ENCODE results near the gene HEATR5A.

Gene HEATR5A

GRCh38 chr14:31426663-31427062, 6.3 kb upstream of the HEATR5A start:
- DNase-seq (ENCODE audit: low read depth), result no peak

- no peak for DNase-seq (ENCODE audit: low read depth)
Observed at GRCh38 chr14:31425905-31426304, 5.6 kb upstream of the HEATR5A start.

GRCh38 chr14:31421200-31421599, 850 bp upstream of the HEATR5A start:
- no peak for DNase-seq (ENCODE audit: low read depth)

- DNase-seq (ENCODE audit: low read depth), result no peak
Observed at GRCh38 chr14:31419967-31420318, 407 bp downstream of the HEATR5A start.

DNA sequence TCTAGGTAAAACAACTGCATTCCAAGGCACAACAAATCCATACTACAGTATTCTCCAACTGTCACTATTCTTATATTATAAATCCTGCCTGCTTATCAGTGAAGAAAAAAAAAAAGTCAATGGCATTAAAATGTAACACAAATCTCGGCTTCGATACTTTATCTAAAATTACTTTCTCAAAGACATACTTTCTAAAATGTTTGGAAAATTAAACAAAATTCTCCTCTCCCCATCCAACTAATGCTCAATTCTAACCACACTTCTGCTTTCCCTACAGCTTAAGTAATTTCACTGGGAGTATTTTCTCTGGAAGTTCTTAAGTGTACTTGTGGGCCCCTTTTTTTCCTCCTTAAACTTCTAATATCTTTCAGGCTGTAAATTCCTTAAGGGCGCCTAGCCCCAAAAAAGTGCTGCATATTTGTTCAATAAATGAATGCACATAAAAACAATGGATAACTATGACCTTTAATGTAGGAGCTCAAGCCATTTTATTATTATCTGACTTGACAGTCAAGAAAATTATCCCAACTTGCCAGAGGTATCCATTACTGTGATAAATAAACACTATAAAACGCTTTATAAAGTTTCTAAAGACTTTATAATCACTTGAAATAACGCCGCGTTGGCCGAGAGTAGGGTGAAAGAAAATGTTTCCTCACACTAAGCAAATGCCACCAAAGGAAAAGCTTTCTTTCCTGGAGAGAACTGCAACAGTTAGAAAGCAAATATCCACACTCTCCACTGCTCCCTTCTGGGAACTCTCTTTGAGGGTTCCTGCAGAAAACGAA, 977 bp downstream of the HEATR5A start:
- DNase-seq (ENCODE audit: low read depth), result no peak

- no peak for DNase-seq (ENCODE audit: low read depth)
Observed at GRCh38 chr14:31418440-31418839, 1.9 kb downstream of the HEATR5A start.

GRCh38 chr14:31414190-31414833, 6.0 kb downstream of the HEATR5A start:
- DNase-seq (ENCODE audit: low read depth), result no peak

- DNase-seq (ENCODE audit: low read depth), result no peak
Observed at GRCh38 chr14:31411218-31411727, 9.1 kb downstream of the HEATR5A start.

DNA sequence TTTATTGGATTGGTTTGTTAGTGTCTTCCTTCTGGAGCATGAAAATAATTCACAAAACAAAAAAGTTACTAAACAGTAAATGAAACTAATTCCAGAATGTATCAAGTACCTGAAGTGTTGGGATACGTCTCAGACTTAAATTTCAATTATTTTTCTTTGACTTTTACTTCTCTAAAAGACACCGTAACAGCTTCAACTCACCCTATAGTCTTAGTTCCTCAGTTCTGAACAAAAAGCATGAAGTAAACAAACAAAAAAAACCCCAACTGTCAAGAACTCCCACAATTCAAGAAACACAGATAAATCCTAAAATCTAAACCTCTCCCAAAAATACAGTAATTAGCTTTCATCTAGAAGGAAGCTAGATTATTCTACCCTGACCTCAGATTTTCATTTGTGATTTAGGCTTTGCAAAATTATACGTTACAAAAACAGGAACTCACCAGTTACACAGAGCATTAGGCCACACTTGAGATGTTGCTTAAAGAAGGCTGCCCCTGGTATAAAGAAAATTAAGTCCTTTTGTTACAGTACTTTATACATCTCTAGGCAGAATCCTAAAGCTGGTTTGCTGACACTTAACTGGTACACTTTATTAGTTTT, 10.2 kb downstream of the HEATR5A start:
- DNase-seq (ENCODE audit: low read depth), result no peak

DNA sequence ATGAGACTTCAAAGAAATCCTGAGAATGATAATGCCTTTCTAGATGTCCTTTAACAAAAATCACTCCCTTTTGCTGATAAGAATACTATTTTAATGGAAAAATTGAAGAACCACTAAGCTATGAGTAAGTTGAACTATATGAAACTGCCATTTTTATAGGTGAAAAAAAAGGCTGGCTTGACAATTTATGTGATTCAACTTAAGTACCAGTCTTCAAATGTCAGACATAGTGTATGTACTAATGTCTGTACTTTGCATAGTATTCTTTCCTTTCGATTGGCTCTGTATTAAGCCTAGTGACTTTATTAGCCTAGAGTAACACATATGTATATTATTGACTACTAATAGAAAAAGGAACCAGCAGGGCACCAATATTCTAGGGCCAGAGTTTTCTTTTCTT, 11.9 kb downstream of the HEATR5A start:
- no peak for DNase-seq (ENCODE audit: low read depth)

GRCh38 chr14:31405599-31406232, 14.6 kb downstream of the HEATR5A start:
- no peak for DNase-seq (ENCODE audit: low read depth)

- no peak for DNase-seq (ENCODE audit: low read depth)
Observed at GRCh38 chr14:31405106-31405505, 15.2 kb downstream of the HEATR5A start.

GRCh38 chr14:31403707-31404106, 16.6 kb downstream of the HEATR5A start:
- no peak for DNase-seq (ENCODE audit: low read depth)

DNA sequence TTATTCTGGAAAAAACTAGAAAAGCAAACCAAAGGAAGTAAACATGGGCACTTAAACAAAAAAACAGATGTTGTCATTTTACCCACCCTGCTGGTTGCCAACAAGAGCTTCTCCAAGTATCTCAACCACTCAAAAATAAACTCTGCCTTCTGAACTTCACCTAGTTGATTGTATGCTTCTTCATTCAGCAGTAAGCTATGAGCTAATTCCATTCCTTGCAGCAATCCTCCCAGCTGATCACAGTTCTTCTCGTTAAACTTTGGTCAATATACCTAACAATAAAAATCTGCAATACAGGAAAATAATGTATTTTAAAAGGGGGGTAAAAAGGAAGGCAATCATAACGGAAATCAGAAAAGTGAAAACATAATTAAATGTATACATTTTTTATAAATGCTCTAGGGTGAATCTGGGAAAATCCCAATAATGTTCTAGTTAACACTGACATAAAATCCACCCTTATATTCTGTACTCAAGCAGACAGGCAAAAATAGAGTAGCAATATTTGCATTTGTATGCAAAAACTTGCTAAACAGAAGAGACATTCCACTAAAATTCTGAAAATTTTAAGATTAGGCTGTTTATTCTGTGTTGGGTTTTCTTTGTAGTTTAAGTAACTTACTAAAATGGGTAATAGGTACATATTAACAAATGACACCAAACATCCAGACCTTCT, 17.4 kb downstream of the HEATR5A start:
- DNase-seq (ENCODE audit: low read depth), result no peak

- DNase-seq (ENCODE audit: low read depth), result no peak
Observed at GRCh38 chr14:31401369-31401932, 18.9 kb downstream of the HEATR5A start.

DNA sequence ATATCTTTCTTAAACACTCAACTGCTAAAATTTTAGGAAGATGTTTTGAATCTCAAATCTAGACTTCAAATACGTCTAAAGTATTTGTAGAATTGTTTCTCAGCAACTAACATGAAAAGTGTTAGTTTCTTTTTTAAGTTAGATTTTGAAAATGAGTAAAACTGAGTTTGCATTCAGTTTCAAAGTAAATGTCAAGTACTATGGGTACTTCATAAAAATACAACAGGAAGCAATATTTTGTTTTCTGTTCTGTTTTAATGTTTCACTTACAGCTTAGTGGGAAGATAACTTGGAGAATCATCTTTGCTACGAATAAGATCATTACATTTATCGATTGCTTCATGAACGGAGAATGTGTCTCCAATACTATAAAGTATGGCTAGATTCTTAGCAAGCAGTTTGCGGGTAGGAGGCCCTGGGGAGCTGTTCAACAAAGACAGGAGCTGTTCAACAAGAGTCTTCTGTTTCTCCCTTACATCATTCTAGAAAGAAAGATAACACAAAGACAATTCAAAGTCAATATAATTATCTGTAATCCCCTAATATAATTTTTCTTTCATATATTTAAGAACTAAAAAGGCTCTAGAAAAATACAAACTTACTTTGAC, 20.2 kb downstream of the HEATR5A start:
- DNase-seq (ENCODE audit: low read depth), result no peak

GRCh38 chr14:31395572-31396205, 24.7 kb downstream of the HEATR5A start:
- DNase-seq (ENCODE audit: low read depth), result no peak

GRCh38 chr14:31395119-31395518, 25.2 kb downstream of the HEATR5A start:
- no peak for DNase-seq (ENCODE audit: low read depth)

DNA sequence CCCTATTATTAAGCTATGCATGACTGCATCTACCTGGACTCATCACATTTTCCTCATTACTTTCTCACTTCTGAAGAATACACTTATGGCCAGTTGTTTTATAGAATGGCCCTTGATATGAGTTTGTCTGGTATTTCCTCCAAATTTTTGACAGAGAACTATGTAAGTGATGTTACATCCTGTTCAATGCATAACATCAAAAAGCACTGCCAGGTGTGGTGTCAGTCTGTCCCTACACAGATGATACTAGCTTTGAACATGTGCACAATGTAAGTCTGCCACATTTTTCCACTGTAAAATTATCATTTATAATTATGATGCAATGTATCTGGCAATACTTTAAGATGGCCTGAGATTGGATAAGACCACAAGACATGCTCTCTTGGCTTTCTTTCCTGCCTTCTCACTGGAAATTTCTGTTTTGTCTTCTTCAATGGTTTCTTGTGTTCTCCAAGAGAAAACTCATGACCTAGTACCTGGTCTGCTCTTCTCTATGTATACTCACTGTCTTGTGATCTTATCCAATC, 28.3 kb downstream of the HEATR5A start:
- no peak for DNase-seq (ENCODE audit: low read depth)

DNA sequence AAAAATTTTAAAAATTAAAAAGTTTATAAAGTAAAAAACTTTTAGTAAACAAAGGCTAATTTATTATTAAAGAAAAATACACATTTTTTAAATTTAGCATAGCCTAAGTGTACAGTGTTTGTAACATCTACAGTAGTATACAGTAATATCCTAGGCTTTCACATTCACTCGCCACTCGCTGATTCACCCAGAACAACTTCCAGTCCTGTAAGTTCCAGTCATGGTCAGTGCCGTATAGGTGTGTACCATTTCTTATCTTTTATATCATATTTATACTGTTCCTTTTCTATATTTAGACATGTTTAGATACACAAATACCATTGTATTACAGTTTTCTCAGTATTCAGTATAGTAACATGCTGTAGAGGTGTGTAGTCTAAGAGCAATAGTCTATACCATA, 28.9 kb downstream of the HEATR5A start:
- DNase-seq (ENCODE audit: low read depth), result no peak

- no peak for DNase-seq (ENCODE audit: low read depth)
Observed at GRCh38 chr14:31389946-31390345, 30.4 kb downstream of the HEATR5A start.
